PC-9 (cell line): ENCODE results near the gene FTO. TPM values are rescaled to one million over a fixed set of nuclear protein-coding genes. Genes with fewer than 3 reads are reported as not detected.

Source experiments
- BruUV-seq: library from RNA; stranded (reverse); fragments of 400-500 nt; replicated peaks from 2 replicates; lab custom pipeline; 2021; lab: Mats Ljungman, UMichigan
- CTCF ChIA-PET: fragments of 300-600 bp; sonication (Branson Sonifier 250); formaldehyde crosslinking; loops from one replicate; lab custom pipeline; 2022; ENCODE audit warnings: antibody characterized with exemption; lab: Charles Lee
- POLR2A ChIA-PET: fragments of 300-600 bp; sonication (Branson Sonifier 250); formaldehyde crosslinking; loops from one replicate; lab custom pipeline; 2022; ENCODE audit warnings: antibody characterized with exemption; ENCODE audit not compliant: unreplicated experiment; lab: Charles Lee
- DNase-seq, 2 experiments: peaks; one replicate each; pipeline versions ENCODE4 v3.0.0 to v3.0.0-alpha.2; 2015 to 2022; ENCODE audit warnings: mixed read lengths in 1 of 2
- H2AFZ ChIP-seq: fragments of 200-600 bp; sonication (generic); 2 replicates; pipeline ENCODE4 v1.8.1; 2017; ENCODE audit warnings: antibody characterized with exemption
- H3F3A ChIP-seq: fragments of 200-600 bp; sonication (generic); 2 replicates; pipeline ENCODE4 v1.8.1; 2017; ENCODE audit warnings: antibody characterized with exemption, mild to moderate bottlenecking, low read depth; ENCODE audit not compliant: insufficient read depth
- H3K27ac ChIP-seq: fragments of 200-600 bp; sonication (generic); 2 replicates; pipeline ENCODE4 v1.6.1; 2016; ENCODE audit warnings: mixed run types
- H3K27me3 ChIP-seq: fragments of 200-600 bp; sonication (generic); 2 replicates; pipeline ENCODE4 v1.6.1; 2016; ENCODE audit warnings: low read depth, mixed run types; ENCODE audit not compliant: insufficient read depth
- H3K36me3 ChIP-seq: fragments of 200-600 bp; sonication (generic); 2 replicates; pipeline ENCODE4 v1.6.1; 2016; ENCODE audit warnings: low read depth, mixed run types
- H3K4me1 ChIP-seq: fragments of 200-600 bp; sonication (generic); replicated peaks from 2 replicates; pipeline ENCODE4 v1.6.1; 2016; ENCODE audit warnings: mixed run types; ENCODE audit not compliant: insufficient read depth
- H3K4me2 ChIP-seq: fragments of 200-600 bp; sonication (generic); 2 replicates; pipeline ENCODE4 v1.6.1; 2017; ENCODE audit warnings: mixed run types
- H3K4me3 ChIP-seq: fragments of 200-600 bp; sonication (generic); 2 replicates; pipeline ENCODE4 v1.6.1; 2016; ENCODE audit warnings: mixed run types
- H3K79me2 ChIP-seq: fragments of 200-600 bp; sonication (generic); 2 replicates; pipeline ENCODE4 v1.6.1; 2017; ENCODE audit warnings: low read depth, mixed run types
- H3K9me2 ChIP-seq: fragments of 200-600 bp; sonication (generic); 2 replicates; pipeline ENCODE4 v1.8.1; 2017; ENCODE audit warnings: mild to moderate bottlenecking; ENCODE audit not compliant: insufficient read depth
- H3K9me3 ChIP-seq: fragments of 200-600 bp; sonication (generic); 2 replicates; pipeline ENCODE4 v1.8.1; 2016; ENCODE audit warnings: low read depth; ENCODE audit not compliant: insufficient read depth
- H4K20me1 ChIP-seq: fragments of 200-600 bp; sonication (generic); 2 replicates; pipeline ENCODE4 v1.8.1; 2017; ENCODE audit not compliant: insufficient read depth
- CTCF ChIP-seq: fragments of 200-600 bp; sonication (generic); conservative IDR thresholded peaks from 2 replicates; pipeline ENCODE4 v1.6.1; 2017; ENCODE audit warnings: mixed run types, antibody characterized with exemption, mild to moderate bottlenecking, moderate library complexity
- EZH2 ChIP-seq: fragments of 200-600 bp; sonication (generic); IDR thresholded peaks from 2 replicates; pipeline ENCODE4 v1.8.0; 2017; ENCODE audit warnings: antibody characterized with exemption, low read depth
- intact Hi-C: fragments of 100-400 bp; cut with micrococcal nuclease; formaldehyde crosslinking; loops from one replicate; pipeline ENCODE4 v1.10.0; 2022; ENCODE audit not compliant: unreplicated experiment
- total RNA-seq: library from RNA; stranded (reverse); gene quantifications from 2 replicates; pipeline ENCODE4 v1.2.3, GENCODE V29; 2021

Gene FTO
- total RNA-seq, 1 experiment from 2014 or later: 58.1 TPM

- Histone ChIP-seq H3K4me3 (no peak overlapping the region), H3K4me2 (no peak overlapping the region), H3K9me3 (no peaks in the 10 kb centered on the region), H3K27me3 (no peaks in the 10 kb centered on the region), H4K20me1 (no peaks in the 10 kb centered on the region), H3K27ac (no peak overlapping the region), H3K9me2 (no peaks in the 10 kb centered on the region), H3F3A (peaks cover 5% of the 10 kb centered on the region), H3K36me3 (no peaks in the 10 kb centered on the region), H3K4me1 (peaks cover 24% of the 10 kb centered on the region), H2AFZ (no peak overlapping the region), H3K79me2 (no peaks in the 10 kb centered on the region)
- ChIA-PET POLR2A (no interaction called here), CTCF (interaction anchor here (0.6 kb wide), 1 partner anchor 1059 kb away, joined by 6 read pairs; no protein-coding TSS in a partner anchor)
- no peak for DNase-seq
- no peak for TF ChIP-seq CTCF
- TF ChIP-seq EZH2: no peak
- no TSS peak for BruUV-seq
- intact Hi-C loops: loop anchor here (10.0 kb wide), 1 partner anchor 46 kb away; no protein-coding TSS in a partner anchor
Observed at GRCh38 chr16:53898993-53899392, 195.0 kb downstream of the FTO start.

GRCh38 chr16:53899431-53899830, 195.5 kb downstream of the FTO start:
- CTCF ChIA-PET: interaction anchor here (0.6 kb wide), 1 partner anchor 1059 kb away, joined by 6 read pairs; no protein-coding TSS in a partner anchor
- H3K36me3 ChIP-seq: no peaks in the 10 kb centered on the region
- no peaks in the 10 kb centered on the region for H3K9me2 ChIP-seq
- no peaks in the 10 kb centered on the region for H3K9me3 ChIP-seq
- H3K4me2 ChIP-seq: no peak overlapping the region
- H3K27ac ChIP-seq: no peak overlapping the region
- H3F3A ChIP-seq: peaks cover 6% of the 10 kb centered on the region
- no peak for DNase-seq
- H4K20me1 ChIP-seq: no peaks in the 10 kb centered on the region
- POLR2A ChIA-PET: no interaction called here
- no peak overlapping the region for H2AFZ ChIP-seq
- no peaks in the 10 kb centered on the region for H3K79me2 ChIP-seq
- intact Hi-C loops: loop anchor here (10.0 kb wide), 1 partner anchor 45 kb away; no protein-coding TSS in a partner anchor
- no peak for TF ChIP-seq EZH2
- TF ChIP-seq CTCF: no peak
- no peaks in the 10 kb centered on the region for H3K27me3 ChIP-seq
- peaks cover 23% of the 10 kb centered on the region for H3K4me1 ChIP-seq
- no TSS peak for BruUV-seq
- no peak overlapping the region for H3K4me3 ChIP-seq

- no peak overlapping the region for H3K27ac ChIP-seq
- H3K27me3 ChIP-seq: no peaks in the 10 kb centered on the region
- DNase-seq: no peak
- H3K4me1 ChIP-seq: peaks cover 27% of the 10 kb centered on the region
- H3K79me2 ChIP-seq: no peaks in the 10 kb centered on the region
- no peaks in the 10 kb centered on the region for H4K20me1 ChIP-seq
- no peaks in the 10 kb centered on the region for H3K9me2 ChIP-seq
- CTCF ChIA-PET: no interaction called here
- no peaks in the 10 kb centered on the region for H3K36me3 ChIP-seq
- intact Hi-C loops: no loop called here
- POLR2A ChIA-PET: interaction anchor here (0.6 kb wide), 1 partner anchor 51 kb away, joined by 15 read pairs; no protein-coding TSS in a partner anchor
- H2AFZ ChIP-seq: no peak overlapping the region
- TF ChIP-seq EZH2 (no peak), CTCF (no peak)
- no TSS peak for BruUV-seq
- no peaks in the 10 kb centered on the region for H3K9me3 ChIP-seq
- no peak overlapping the region for H3K4me2 ChIP-seq
- peaks cover 12% of the 10 kb centered on the region for H3F3A ChIP-seq
- H3K4me3 ChIP-seq: no peak overlapping the region
Observed at GRCh38 chr16:53900667-53901066, 196.7 kb downstream of the FTO start.
